ENCODE measurements around the gene ANO4.

Gene ANO4

GRCh38 chr12:101001669-101002068 is 207.1 kb downstream of the ANO4 start:
- H3K27ac ChIP-seq: no peak overlapping the region
- TF ChIP-seq ZFX (IDR thresholded peaks at IDR 0.05) (no peak), CTCF (conservative IDR thresholded peaks at IDR 0.05) (no peak)

- H3K27ac ChIP-seq: no peak overlapping the region
- TF ChIP-seq CTCF (conservative IDR thresholded peaks at IDR 0.05) (no peak), ZFX (IDR thresholded peaks at IDR 0.05) (no peak)
Observed at GRCh38 chr12:101002696-101003419, 208.3 kb downstream of the ANO4 start.

GRCh38 chr12:101004898-101005297 is 210.3 kb downstream of the ANO4 start:
- TF ChIP-seq ZFX (IDR thresholded peaks at IDR 0.05) (no peak), CTCF (conservative IDR thresholded peaks at IDR 0.05) (no peak)
- no peak overlapping the region for H3K27ac ChIP-seq

GRCh38 chr12:101009274-101009673 is 214.7 kb downstream of the ANO4 start:
- no peak for TF ChIP-seq CTCF (conservative IDR thresholded peaks at IDR 0.05)
- no peak for TF ChIP-seq ZFX (IDR thresholded peaks at IDR 0.05)
- no peak overlapping the region for H3K27ac ChIP-seq

- no peak for TF ChIP-seq ZFX (IDR thresholded peaks at IDR 0.05)
- TF ChIP-seq CTCF (conservative IDR thresholded peaks at IDR 0.05): no peak
- H3K27ac ChIP-seq: no peak overlapping the region
Observed at GRCh38 chr12:101010896-101011295, 216.3 kb downstream of the ANO4 start.

- no peak for TF ChIP-seq CTCF (conservative IDR thresholded peaks at IDR 0.05)
- no peak for TF ChIP-seq ZFX (IDR thresholded peaks at IDR 0.05)
- H3K27ac ChIP-seq: no peak overlapping the region
Observed at GRCh38 chr12:101013993-101014392, 219.4 kb downstream of the ANO4 start.

- H3K27ac ChIP-seq: no peak overlapping the region
- TF ChIP-seq CTCF (conservative IDR thresholded peaks at IDR 0.05): no peak
Observed at GRCh38 chr12:101015044-101015443, 220.5 kb downstream of the ANO4 start.
